IMR-90 (cell line): Measurements from ENCODE around the gene CADM1. TPM values are rescaled to one million over a fixed set of nuclear protein-coding genes. Genes with fewer than 3 reads are reported as not detected.

Experiments used
- ATAC-seq: fragments of 200-7000 bp; cut with Tn5 transposase; 2 replicates; pipeline ENCODE4 v1.9.1; 2020; ENCODE audit warnings: low read depth, mild to moderate bottlenecking, moderate library complexity
- BruUV-seq: library from RNA; stranded (reverse); fragments of 400-500 nt; replicated peaks from 2 replicates; lab custom pipeline; 2021; lab: Mats Ljungman, UMichigan
- CTCF ChIA-PET: fragments of 300-600 bp; formaldehyde crosslinking; extraction: SDS; loops from one replicate; lab custom pipeline; 2021; ENCODE audit warnings: antibody characterized with exemption; lab: Yijun Ruan, JAX
- POLR2A ChIA-PET: fragments of 300-600 bp; sonication (Branson Sonifier 250); formaldehyde crosslinking; loops from one replicate; lab custom pipeline; 2022; ENCODE audit warnings: antibody characterized with exemption; ENCODE audit not compliant: unreplicated experiment; lab: Charles Lee
- DNase-seq: peaks from one replicate; pipeline ENCODE4 v3.0.0; 2013
- H2AFZ ChIP-seq: replicated peaks from 2 replicates; pipeline ENCODE3; 2013; ENCODE audit warnings: low read length, mild to moderate bottlenecking; ENCODE audit not compliant: poor library complexity
- H2AK5ac ChIP-seq: 2 replicates; pipeline ENCODE4 v1.6.1; 2013; ENCODE audit warnings: low read depth, low read length, inconsistent platforms
- H2AK9ac ChIP-seq: replicated peaks from 2 replicates; pipeline ENCODE3; 2013; ENCODE audit warnings: mild to moderate bottlenecking, low read depth, low read length, moderate library complexity; ENCODE audit not compliant: poor library complexity
- H2BK120ac ChIP-seq: 2 replicates; pipeline ENCODE4 v1.6.1; 2013; ENCODE audit warnings: low read depth, low read length, inconsistent platforms
- H2BK15ac ChIP-seq: 3 replicates; pipeline ENCODE4 v1.6.1; 2013; ENCODE audit warnings: low read depth, low read length, inconsistent platforms
- H2BK20ac ChIP-seq: 2 replicates; pipeline ENCODE4 v1.6.1; 2013; ENCODE audit warnings: low read depth, mild to moderate bottlenecking, inconsistent platforms, low read length, moderate library complexity
- H2BK5ac ChIP-seq: 2 replicates; pipeline ENCODE4 v1.6.1; 2013; ENCODE audit warnings: mild to moderate bottlenecking, low read depth, low read length, inconsistent platforms; ENCODE audit not compliant: poor library complexity, severe bottlenecking
- H3K14ac ChIP-seq: replicated peaks from 2 replicates; pipeline ENCODE4 v1.6.1; 2013; ENCODE audit warnings: low read depth, low read length, inconsistent platforms
- H3K18ac ChIP-seq: 2 replicates; pipeline ENCODE4 v1.6.1; 2013; ENCODE audit warnings: low read depth, low read length, control low read depth
- H3K23ac ChIP-seq: 2 replicates; pipeline ENCODE4 v1.6.1; 2013; ENCODE audit warnings: low read depth, low read length, inconsistent platforms
- H3K27ac ChIP-seq: 2 replicates; pipeline ENCODE4 v1.5.1; 2013; ENCODE audit warnings: mild to moderate bottlenecking, control low read depth, low read length; ENCODE audit not compliant: insufficient read depth
- H3K27me3 ChIP-seq: 2 replicates; pipeline ENCODE4 v1.6.1; 2013; ENCODE audit warnings: low read length; ENCODE audit not compliant: control insufficient read depth, insufficient read depth
- H3K36me3 ChIP-seq: 2 replicates; pipeline ENCODE4 v1.6.1; 2013; ENCODE audit warnings: low read length, mixed read lengths; ENCODE audit not compliant: control insufficient read depth, insufficient read depth
- H3K4ac ChIP-seq: 2 replicates; pipeline ENCODE4 v1.6.1; 2013; ENCODE audit warnings: low read depth, low read length, inconsistent platforms
- H3K4me1 ChIP-seq: 2 replicates; pipeline ENCODE4 v1.6.1; 2013; ENCODE audit warnings: low read length, mixed read lengths; ENCODE audit not compliant: control insufficient read depth, insufficient read depth
- H3K4me2 ChIP-seq: 2 replicates; pipeline ENCODE4 v1.6.1; 2013; ENCODE audit warnings: low read depth, mild to moderate bottlenecking, control low read depth, low read length, moderate library complexity
- H3K4me3 ChIP-seq: 2 replicates; pipeline ENCODE4 v1.5.1; 2013; ENCODE audit warnings: low read depth, mild to moderate bottlenecking, control low read depth, low read length, moderate library complexity; ENCODE audit not compliant: insufficient read depth
- H3K56ac ChIP-seq: 2 replicates; pipeline ENCODE4 v1.6.1; 2013; ENCODE audit warnings: low read length, inconsistent platforms; ENCODE audit not compliant: insufficient read depth; ENCODE audit errors: extremely low read depth
- H3K79me1 ChIP-seq, 2 experiments: 2 replicates each; pipeline ENCODE4 v1.6.1; 2013; ENCODE audit warnings: low read length in 2 of 2, inconsistent platforms in 1 of 2, low read depth in 1 of 2
- H3K9ac ChIP-seq: 2 replicates; pipeline ENCODE4 v1.6.1; 2013; ENCODE audit warnings: low read depth, low read length, control low read depth
- H3K9me1 ChIP-seq: 2 replicates; pipeline ENCODE4 v1.6.1; 2013; ENCODE audit warnings: low read length, inconsistent platforms; ENCODE audit not compliant: insufficient read depth
- H3K9me3 ChIP-seq: 2 replicates; pipeline ENCODE4 v1.6.1; 2013; ENCODE audit warnings: low read length; ENCODE audit not compliant: control insufficient read depth, insufficient read depth
- H4K20me1 ChIP-seq: 2 replicates; pipeline ENCODE4 v1.6.1; 2013; ENCODE audit warnings: low read length, inconsistent platforms; ENCODE audit not compliant: insufficient read depth
- H4K5ac ChIP-seq: 2 replicates; pipeline ENCODE4 v1.6.1; 2013; ENCODE audit warnings: mild to moderate bottlenecking, low read depth, low read length, control low read depth
- H4K8ac ChIP-seq, 2 experiments: 2 replicates each; pipeline ENCODE4 v1.6.1; 2013; ENCODE audit warnings: low read depth in 2 of 2, low read length in 2 of 2, control low read depth in 1 of 2, inconsistent platforms in 1 of 2
- H4K91ac ChIP-seq: 2 replicates; pipeline ENCODE4 v1.6.1; 2013; ENCODE audit warnings: low read depth, low read length, inconsistent platforms; ENCODE audit not compliant: insufficient read depth
- BHLHE40 ChIP-seq: fragments of 150-350 bp; IDR thresholded peaks from 2 replicates; pipeline ENCODE4 v1.6.1; 2016; ENCODE audit warnings: mild to moderate bottlenecking, low read depth, low read length
- CEBPB ChIP-seq: IDR thresholded peaks from 2 replicates; pipeline ENCODE4 v1.6.1; 2012; ENCODE audit warnings: low read depth, low read length, improper control_type of control experiment
- CHD1 ChIP-seq: IDR thresholded peaks from 2 replicates; pipeline ENCODE4 v1.6.1; 2012; ENCODE audit warnings: low read depth, low read length, improper control_type of control experiment
- FOS ChIP-seq: fragments of 150-350 bp; IDR thresholded peaks from 2 replicates; pipeline ENCODE4 v1.6.1; 2016; ENCODE audit warnings: low read depth, low read length
- MXI1 ChIP-seq: IDR thresholded peaks from 2 replicates; pipeline ENCODE4 v1.6.1; 2012; ENCODE audit warnings: low read depth, mild to moderate bottlenecking, low read length, moderate library complexity, borderline replicate concordance
- NFE2L2 ChIP-seq: fragments of 150-350 bp; IDR thresholded peaks from 2 replicates; pipeline ENCODE4 v1.6.1; 2016; ENCODE audit warnings: low read depth, mild to moderate bottlenecking, low read length
- RCOR1 ChIP-seq: IDR thresholded peaks from 2 replicates; pipeline ENCODE4 v1.6.1; 2012; ENCODE audit warnings: mild to moderate bottlenecking, low read length, improper control_type of control experiment; ENCODE audit not compliant: insufficient replicate concordance
- RFX5 ChIP-seq: IDR thresholded peaks from 2 replicates; pipeline ENCODE4 v1.8.0; 2012; ENCODE audit warnings: low read depth, mild to moderate bottlenecking, low read length, moderate library complexity
- SMC3 ChIP-seq: fragments of 150-350 bp; IDR thresholded peaks from 2 replicates; pipeline ENCODE4 v1.6.1; 2016; ENCODE audit warnings: low read depth, mild to moderate bottlenecking, antibody characterized with exemption, low read length, moderate library complexity
- WGBS, 2 experiments: methylation state at CpG; one replicate each; pipeline versions ENCODE4 v1.1.5 to v1.1.7; 2013; ENCODE audit warnings: missing lambda C conversion rate in 2 of 2; ENCODE audit not compliant: insufficient read length in 1 of 2; ENCODE audit errors: extremely low coverage in 2 of 2; 5-methylcytosine and 5-hydroxymethylcytosine counted together
- dilution Hi-C: fragments of 300-500 bp; cut with HindIII; formaldehyde crosslinking; loops from one replicate; pipeline ENCODE4 v1.14.3; 2018; ENCODE audit warnings: low sequenced_read_pairs; ENCODE audit not compliant: unreplicated experiment
- in situ Hi-C: fragments of 300-500 bp; cut with MboI; formaldehyde crosslinking; loops from 3 replicates; pipeline ENCODE4 v1.14.3; 2019; ENCODE audit warnings: low sequenced_read_pairs, inconsistent platforms, mixed read lengths
- intact Hi-C: fragments of 100-400 bp; cut with micrococcal nuclease; formaldehyde crosslinking; loops from 2 replicates; pipeline ENCODE4 v1.10.0; 2022
- polyA plus RNA-seq, 3 experiments: library from polyadenylated mRNA; depleted of rRNA; stranded (reverse); fragments of >200 nt; gene quantifications; 2 replicates each; pipeline ENCODE4 v1.2.3, GENCODE V29; 2012; ENCODE audit warnings: low replicate concordance in 1 of 3
- total RNA-seq: library from RNA; depleted of rRNA; stranded (reverse); fragments of >200 nt; gene quantifications from 2 replicates; pipeline ENCODE4 v1.2.3, GENCODE V29; 2012
- TF ChIP-seq, protein P1 (sequence below): fragments of 150-350 bp; IDR thresholded peaks from 2 replicates; pipeline ENCODE4 v1.6.1; 2016; ENCODE audit warnings: low read depth, mild to moderate bottlenecking, low read length, moderate library complexity, borderline replicate concordance
- TF ChIP-seq, protein P2 (sequence below): fragments of 150-350 bp; IDR thresholded peaks from 2 replicates; pipeline ENCODE4 v1.6.1; 2017; ENCODE audit warnings: mild to moderate bottlenecking, antibody characterized with exemption, low read length, low read depth
- TF ChIP-seq, protein P3 (sequence below): conservative IDR thresholded peaks from 2 replicates; pipeline ENCODE4 v1.5.1; 2012; ENCODE audit warnings: mild to moderate bottlenecking, low read depth, low read length, improper control_type of control experiment

Gene CADM1
- total and polyA plus RNA-seq, 2 of the 4 experiments (the other 2 are of a cell fraction), result 28.8 to 77.1 TPM

DNA sequence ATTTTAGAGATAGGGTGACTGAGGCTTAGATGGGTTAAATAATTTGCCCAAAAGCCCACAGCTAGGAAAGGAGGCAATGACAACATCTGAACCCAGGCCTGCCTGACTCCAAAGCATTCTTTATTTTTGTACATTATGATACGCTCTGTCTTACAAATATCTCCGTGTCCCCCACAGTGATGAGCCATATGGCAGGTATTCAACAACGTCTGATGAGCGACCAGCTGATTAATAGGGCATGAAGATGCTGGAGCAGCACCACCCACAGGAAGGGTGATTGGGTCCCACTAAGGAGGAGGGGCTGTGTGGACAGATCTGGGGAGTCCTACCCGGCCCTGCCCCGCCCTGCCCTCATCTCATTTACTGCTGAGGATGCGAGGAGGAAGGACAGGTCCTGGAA lies 380.6 kb downstream of the CADM1 start:
- ChIA-PET CTCF (no interaction called here), POLR2A (no interaction called here)
- Histone ChIP-seq H4K91ac (no peak overlapping the region), H2BK15ac (no peak overlapping the region), H3K27me3 (peaks cover 7% of the 10 kb centered on the region; the same call in 1 of the 2 replicates), H3K27ac (no peak overlapping the region), H3K9me3 (no peaks in the 10 kb centered on the region), H3K18ac (no peak overlapping the region), H3K23ac (no peak overlapping the region), H4K8ac (no peak overlapping the region), H3K9me1 (no peaks in the 10 kb centered on the region), H3K4ac (no peak overlapping the region), H2AK9ac (no peak overlapping the region), H2AK5ac (no peak overlapping the region), H4K20me1 (no peaks in the 10 kb centered on the region), H4K5ac (no peak overlapping the region), H2BK120ac (no peak overlapping the region), H2BK20ac (no peak overlapping the region), H3K79me1 (no peaks in the 10 kb centered on the region), H3K36me3 (no peaks in the 10 kb centered on the region), H3K14ac (no peak overlapping the region), H3K4me3 (no peak overlapping the region), H2BK5ac (no peak overlapping the region), H3K4me1 (no peaks in the 10 kb centered on the region), H3K56ac (no peak overlapping the region), H2AFZ (no peak overlapping the region), H3K9ac (no peak overlapping the region), H3K4me2 (no peak overlapping the region)
- 30% methylated on average over 3 of the region's 7 CpGs; no CpG with 5 or more reads in 1 of the 2 experiments for WGBS, 2 experiments
- DNase-seq, result no peak
- BruUV-seq, result no TSS peak
- in situ Hi-C loops (no loop called here), intact Hi-C loops (no loop called here), dilution Hi-C loops (no loop called here)
- no peak for ATAC-seq
- TF ChIP-seq SMC3 (no peak), FOS (no peak), MXI1 (no peak), CEBPB (no peak), CHD1 (no peak), RFX5 (no peak), RCOR1 (no peak), BHLHE40 (no peak), NFE2L2 (no peak)
- TF ChIP-seq, protein P1, sequence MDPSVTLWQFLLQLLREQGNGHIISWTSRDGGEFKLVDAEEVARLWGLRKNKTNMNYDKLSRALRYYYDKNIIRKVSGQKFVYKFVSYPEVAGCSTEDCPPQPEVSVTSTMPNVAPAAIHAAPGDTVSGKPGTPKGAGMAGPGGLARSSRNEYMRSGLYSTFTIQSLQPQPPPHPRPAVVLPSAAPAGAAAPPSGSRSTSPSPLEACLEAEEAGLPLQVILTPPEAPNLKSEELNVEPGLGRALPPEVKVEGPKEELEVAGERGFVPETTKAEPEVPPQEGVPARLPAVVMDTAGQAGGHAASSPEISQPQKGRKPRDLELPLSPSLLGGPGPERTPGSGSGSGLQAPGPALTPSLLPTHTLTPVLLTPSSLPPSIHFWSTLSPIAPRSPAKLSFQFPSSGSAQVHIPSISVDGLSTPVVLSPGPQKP, result no peak
- TF ChIP-seq, protein P2, sequence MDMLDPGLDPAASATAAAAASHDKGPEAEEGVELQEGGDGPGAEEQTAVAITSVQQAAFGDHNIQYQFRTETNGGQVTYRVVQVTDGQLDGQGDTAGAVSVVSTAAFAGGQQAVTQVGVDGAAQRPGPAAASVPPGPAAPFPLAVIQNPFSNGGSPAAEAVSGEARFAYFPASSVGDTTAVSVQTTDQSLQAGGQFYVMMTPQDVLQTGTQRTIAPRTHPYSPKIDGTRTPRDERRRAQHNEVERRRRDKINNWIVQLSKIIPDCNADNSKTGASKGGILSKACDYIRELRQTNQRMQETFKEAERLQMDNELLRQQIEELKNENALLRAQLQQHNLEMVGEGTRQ, result no peak
- TF ChIP-seq, protein P3, sequence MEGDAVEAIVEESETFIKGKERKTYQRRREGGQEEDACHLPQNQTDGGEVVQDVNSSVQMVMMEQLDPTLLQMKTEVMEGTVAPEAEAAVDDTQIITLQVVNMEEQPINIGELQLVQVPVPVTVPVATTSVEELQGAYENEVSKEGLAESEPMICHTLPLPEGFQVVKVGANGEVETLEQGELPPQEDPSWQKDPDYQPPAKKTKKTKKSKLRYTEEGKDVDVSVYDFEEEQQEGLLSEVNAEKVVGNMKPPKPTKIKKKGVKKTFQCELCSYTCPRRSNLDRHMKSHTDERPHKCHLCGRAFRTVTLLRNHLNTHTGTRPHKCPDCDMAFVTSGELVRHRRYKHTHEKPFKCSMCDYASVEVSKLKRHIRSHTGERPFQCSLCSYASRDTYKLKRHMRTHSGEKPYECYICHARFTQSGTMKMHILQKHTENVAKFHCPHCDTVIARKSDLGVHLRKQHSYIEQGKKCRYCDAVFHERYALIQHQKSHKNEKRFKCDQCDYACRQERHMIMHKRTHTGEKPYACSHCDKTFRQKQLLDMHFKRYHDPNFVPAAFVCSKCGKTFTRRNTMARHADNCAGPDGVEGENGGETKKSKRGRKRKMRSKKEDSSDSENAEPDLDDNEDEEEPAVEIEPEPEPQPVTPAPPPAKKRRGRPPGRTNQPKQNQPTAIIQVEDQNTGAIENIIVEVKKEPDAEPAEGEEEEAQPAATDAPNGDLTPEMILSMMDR, result no peak
